Activated gamma-delta T cell treated with Interleukin-2 at 50 U/mL for 16 hours (primary cell): Measurements from ENCODE around the gene TUBB4A.
"Not testable (repeated sequence)": the region's sequence is repeated elsewhere in the genome, so short reads cannot be mapped to it uniquely, and the experiment has no call there.

ENCODE experiments used
- DNase-seq: peaks from one replicate; pipeline ENCODE4 v3.0.0-alpha.2; 2020

The TUBB4A gene

GRCh38 chr19:6522712-6523111, 20.6 kb upstream of the TUBB4A start:
- no peak for DNase-seq

GRCh38 chr19:6521718-6522646, 19.9 kb upstream of the TUBB4A start:
- peak; percentile 62 for DNase-seq

- no peak for DNase-seq
Measured at GRCh38 chr19:6519289-6519688, 17.2 kb upstream of the TUBB4A start.

GRCh38 chr19:6518145-6518911, 16.2 kb upstream of the TUBB4A start:
- DNase-seq: no peak

- peak; percentile 93 for DNase-seq
Measured at GRCh38 chr19:6516659-6517291, 14.7 kb upstream of the TUBB4A start.

GRCh38 chr19:6516018-6516658, 14.0 kb upstream of the TUBB4A start:
- DNase-seq: peak; percentile 40

- DNase-seq: no peak
Measured at GRCh38 chr19:6514926-6515544, 12.9 kb upstream of the TUBB4A start.

- DNase-seq: no peak
Measured at GRCh38 chr19:6514089-6514488, 12.0 kb upstream of the TUBB4A start.

GRCh38 chr19:6510618-6511017, 8.5 kb upstream of the TUBB4A start:
- no peak for DNase-seq

- no peak for DNase-seq
Measured at GRCh38 chr19:6509118-6509971, 7.2 kb upstream of the TUBB4A start.

GRCh38 chr19:6508028-6508771, 6.1 kb upstream of the TUBB4A start:
- not testable (repeated sequence) for DNase-seq

GRCh38 chr19:6503407-6504201, 1.5 kb upstream of the TUBB4A start:
- no peak for DNase-seq

- DNase-seq: no peak
Measured at GRCh38 chr19:6500837-6501739, 1.0 kb downstream of the TUBB4A start.

GRCh38 chr19:6499052-6499790, 2.9 kb downstream of the TUBB4A start:
- DNase-seq: no peak

- DNase-seq: no peak
Measured at GRCh38 chr19:6498294-6499036, 3.6 kb downstream of the TUBB4A start.

GRCh38 chr19:6495947-6496346, 6.2 kb downstream of the TUBB4A start:
- DNase-seq: no peak

GRCh38 chr19:6494438-6495036, 7.6 kb downstream of the TUBB4A start:
- DNase-seq: no peak
